Fibroblast of peridontal ligament (primary cell): ENCODE results near the gene ATF6.
A peak's percentile ranks its signal among the peaks of the same experiment; 100 is the strongest.

Experiments used
- DNase-seq: peaks from one replicate; pipeline ENCODE4 v3.0.0-alpha.2; 2010; ENCODE audit errors: extremely low read depth

ATF6 gene

DNA sequence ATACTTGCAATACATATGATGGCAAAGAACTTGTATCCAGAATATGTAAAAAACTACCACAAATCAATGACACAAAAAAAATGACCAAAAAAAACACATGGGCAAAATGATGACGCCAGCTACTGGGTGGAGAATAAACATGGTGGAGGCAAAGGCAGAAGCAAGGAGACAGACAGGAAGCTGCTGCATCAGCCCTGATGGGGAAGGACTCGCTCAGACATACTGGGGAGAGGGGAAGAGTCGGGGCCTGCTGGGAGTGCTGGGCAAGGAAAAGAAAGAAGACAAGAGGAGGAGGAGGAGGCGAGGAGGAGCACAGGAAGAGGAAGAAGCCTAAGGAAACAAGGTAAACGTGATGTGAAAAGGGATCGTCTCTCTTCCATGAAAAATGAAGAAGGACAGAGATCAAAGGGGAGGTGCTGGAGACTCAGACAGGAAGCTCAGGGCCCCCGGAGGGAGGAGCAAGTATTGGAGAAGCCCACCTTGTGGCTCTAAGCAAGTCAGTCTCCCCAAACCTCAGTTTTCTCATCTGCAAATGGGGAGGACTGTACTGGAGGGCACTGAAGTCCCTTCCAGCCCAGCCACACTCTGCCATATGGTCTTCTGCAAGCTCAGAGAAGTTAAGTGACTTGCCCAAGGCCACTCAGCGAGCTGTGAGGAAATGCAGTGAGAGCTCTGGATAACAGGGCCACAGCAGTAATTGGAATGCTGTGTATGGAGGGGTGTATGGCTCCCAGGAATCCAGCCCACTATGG, 233.4 kb downstream of the ATF6 start:
- DNase-seq, result no peak

DNA sequence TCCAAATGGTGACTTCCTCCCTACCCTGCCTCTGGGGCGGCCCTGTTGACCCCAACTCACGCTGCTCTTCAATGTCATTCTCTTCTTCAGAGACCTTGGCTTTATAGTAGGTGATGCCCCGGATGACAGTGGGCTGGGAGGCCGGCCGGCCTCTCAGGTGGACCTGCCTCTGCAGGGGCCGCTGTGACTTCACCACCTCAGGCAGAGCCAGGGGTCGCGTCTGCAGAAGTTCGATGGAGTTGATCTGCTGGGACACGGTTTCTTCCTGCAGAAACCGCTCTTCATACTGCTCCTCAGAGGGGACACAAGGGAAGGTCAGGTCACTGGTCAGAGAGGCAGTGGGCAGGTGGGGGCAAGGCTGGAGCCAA, 233.9 kb downstream of the ATF6 start:
- DNase-seq, result no peak

DNA sequence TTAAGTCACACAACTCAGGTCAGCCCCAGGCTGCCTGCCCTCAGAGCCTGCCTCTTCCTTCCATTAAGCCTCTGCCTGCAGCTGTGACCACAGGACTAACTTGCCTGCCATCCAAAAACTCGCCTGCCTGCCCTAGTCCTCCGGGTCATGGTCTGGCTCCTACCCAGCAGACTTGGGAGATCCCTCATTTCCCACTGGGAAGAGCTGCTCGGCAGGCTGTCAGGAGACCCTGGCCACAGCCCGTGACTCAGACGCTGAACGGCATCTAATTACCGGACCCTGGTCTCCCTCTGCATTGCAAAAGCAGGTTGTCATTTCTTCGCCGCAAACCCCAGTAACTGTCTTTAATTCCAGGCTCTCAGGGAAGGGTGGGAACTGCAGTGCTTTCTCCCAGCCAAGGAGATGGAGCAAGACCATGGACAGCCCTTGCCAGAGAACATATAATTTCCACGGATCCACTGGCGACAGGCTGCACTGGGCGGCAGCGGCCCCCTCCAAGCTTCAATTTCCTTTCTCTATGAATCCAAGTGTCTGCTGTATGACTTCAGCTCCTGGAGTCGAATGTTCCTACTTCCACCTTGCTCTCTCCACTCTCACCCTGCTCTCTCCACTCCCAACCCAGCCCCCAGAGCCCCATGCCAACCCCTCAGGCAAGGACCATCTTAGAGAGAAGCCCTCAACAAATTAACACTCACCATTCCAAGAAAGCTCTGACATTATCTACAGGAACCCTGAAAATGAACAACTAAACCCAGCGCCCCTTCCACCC, 237.1 kb downstream of the ATF6 start:
- DNase-seq, result peak; percentile 100

DNA sequence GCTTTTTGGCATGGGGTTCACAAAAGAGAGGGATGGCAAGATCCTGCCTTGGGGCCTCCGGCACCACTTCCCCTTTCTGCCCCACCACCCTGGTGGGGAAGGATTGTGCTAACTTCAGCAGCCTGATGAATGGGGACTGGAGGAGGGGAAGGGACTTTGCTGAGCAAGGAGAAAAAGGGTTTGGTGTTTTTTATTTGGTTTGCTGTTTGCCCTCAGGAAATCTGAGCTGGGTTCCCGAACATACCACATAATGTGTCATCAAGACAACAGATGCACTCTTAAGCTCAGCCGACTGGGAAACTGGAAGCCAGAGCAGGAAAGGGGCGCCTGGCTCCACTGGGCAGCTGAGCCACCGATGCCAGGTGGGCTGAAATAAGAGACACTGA, 237.7 kb downstream of the ATF6 start:
- DNase-seq, result peak; percentile 95

DNA sequence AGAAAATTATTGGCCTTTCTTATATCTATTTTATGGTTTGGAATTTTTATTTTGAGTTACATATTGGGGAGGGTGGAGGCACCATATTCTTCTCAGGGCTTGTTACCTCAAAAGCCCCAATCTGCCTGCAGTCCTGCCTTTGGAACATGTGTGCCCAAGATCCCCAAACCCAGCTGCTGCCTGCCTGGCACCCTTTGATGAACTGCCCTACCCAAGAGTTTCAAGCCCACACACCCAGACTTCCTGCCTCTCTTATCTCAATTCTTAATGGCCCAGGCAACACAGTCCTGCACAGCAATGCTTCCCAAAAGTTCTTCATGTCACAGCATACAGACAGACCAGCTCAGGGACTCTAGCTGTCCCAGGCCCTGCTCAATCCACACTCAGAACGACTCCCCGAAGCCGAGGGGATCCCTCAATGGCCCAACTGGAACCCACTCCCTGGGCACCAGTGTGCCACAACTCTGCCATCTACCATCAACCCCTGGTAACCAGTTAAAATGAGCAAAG, 238.4 kb downstream of the ATF6 start:
- no peak for DNase-seq

DNA sequence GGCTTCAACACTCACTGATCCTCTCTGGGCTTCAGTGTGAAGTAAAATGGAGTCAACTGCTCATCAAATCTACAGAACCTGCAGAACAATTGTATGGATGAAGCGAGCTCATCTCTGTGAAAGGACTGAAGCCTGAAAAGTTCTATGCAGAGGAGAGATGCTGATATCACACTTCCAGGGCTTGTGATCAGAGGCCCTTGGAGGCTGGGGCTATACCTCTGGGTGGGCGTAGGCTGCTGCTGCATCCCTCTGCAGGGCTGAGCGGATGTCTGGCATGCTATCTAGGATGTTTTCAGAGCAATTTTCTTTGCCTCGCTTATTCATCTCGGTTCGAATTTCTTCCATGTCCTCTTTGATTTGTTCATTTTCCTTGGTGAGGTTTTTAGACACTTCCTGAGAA, 240.0 kb downstream of the ATF6 start:
- DNase-seq, result peak; percentile 18

DNA sequence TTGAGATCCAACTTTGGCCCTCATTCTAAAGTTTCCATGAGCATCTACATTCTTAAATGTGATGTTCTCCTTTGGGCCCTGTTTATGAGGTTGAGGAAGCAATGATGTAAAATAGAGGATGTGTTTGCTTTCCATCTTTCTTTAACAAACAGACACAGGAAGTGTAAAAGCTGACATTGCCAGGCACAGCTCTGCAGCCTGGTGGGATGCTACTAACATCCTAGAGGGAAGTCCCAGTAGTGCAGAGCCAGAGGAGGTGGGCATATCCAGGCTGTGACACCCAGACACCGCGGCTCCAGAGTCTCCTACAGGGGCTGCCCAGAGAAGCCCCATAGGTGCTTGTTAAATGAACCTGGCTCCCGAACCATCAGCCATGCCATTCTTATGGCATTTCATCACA, 241.3 kb downstream of the ATF6 start:
- DNase-seq, result no peak

DNA sequence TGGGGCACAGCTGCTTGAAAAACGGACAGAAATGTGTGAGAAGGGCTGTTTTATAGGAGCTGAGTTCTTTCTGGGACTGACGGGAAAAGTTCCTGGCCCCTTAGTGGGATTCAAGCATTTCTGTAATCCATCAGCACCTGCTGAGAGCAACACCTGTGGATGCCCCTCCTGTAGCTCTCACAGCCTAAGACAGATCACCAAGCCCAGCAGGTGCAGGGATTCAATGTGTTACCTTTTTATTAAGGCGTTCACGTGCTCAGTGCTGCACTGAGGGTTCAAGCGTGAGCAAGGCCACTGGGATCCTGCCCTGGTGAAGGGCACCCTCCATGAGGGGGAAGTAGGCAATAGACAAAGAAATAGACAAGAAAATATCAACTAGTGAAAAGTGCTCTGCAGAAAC, 242.7 kb downstream of the ATF6 start:
- no peak for DNase-seq

DNA sequence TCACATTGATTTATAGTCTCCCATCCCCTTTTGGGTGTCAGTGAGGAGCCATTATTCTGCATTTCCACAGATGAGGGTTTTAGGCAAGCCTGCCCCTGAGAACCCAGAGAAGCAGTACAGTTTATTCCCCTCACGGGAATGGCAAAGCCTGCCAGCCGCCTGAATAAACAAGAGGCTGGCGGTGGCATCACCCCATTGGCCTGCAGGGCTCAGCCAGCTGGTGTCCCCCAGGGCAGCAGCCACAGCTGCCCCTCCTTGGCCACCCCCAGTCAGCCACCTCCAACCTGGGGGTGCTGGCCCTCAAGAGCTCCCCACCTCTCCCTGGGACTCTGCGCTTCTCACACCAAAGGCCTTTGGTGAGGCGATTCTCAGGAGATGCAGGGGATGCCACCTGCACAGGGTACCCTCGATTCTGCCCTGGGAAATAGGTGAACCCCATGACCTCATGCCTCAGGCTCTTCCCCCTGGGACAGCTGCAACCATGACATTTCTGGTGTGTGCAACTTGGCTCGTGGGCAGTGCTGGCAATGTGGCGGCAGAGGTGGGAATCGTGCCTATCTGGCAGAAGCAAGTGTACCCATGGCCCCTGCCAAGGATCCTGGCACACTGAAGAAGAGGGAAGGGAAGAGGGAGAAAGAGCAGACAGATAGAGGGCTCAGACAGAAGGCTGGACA, 243.5 kb downstream of the ATF6 start:
- DNase-seq, result no peak

DNA sequence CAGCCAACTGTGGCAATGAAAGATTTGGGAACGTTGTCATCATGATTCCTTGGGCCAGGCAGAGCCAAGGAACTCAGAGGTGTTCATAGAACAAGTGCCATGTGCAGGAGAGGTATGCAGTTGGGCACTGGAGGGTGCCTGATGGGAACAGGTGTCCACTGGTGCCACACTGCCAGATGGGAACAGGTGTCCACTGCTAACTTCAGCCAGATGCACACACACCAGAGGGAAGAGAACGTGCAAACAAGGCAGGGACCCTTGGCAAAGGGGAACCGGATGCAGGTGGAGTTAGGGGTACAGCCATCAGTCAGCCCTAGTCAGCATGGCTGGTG, 244.0 kb downstream of the ATF6 start:
- DNase-seq, result no peak

DNA sequence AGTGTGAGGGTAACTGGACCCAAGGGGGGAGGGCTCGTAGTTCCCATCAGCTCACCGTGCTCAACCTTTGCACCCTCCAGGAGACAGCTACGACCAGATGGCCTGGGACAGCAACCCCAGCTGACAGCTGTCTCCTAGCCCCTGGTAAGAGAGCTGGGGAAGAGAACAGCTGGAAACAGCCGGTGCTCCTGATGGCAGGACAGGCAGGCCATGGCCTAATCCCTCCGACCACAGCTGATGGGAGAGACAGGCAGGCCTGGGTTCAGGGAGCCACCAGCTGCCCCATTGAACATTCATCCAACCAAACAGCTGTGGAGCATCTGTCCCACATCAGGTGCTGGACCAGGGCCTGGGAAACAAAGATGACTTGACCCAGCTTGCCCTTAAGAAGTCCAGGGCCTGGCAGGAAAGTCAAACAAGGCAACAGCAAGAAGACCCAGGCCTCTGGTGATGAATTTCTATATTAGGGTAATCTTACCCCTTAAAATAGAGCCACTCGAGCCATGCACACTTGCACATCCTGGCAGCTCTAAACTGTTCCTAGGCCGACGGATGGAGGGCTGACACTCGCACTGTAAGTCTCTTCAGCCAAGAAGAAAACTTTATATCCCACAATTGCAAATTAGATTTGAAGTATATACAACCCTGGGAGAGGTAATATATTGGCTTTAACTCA, 245.4 kb downstream of the ATF6 start:
- no peak for DNase-seq

DNA sequence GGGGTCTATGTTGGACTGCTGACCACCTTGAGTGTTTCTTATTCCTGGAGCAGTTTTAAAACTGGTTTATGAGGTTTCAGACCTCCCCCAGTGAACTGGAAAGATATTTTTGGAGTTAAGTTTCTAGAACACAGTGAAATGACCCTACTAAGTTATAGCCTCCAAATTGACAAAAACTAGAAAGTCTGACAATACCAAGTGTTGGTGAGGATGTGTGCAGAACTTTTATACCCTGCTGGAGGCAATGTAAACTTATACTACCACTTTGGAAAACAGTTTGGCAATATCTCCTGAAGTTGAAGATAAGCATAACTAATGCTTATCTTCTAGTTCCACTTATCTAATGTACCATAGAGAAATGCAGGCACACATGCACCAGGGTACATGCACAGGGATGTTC, 247.2 kb downstream of the ATF6 start:
- no peak for DNase-seq
